Measurements from ENCODE around the gene STARD10.

The STARD10 gene

GRCh38 chr11:72704783-72705265 lies 89.0 kb downstream of the STARD10 start:
- no peak for DNase-seq (ENCODE audit: low read depth)
- TF ChIP-seq, protein P1, sequence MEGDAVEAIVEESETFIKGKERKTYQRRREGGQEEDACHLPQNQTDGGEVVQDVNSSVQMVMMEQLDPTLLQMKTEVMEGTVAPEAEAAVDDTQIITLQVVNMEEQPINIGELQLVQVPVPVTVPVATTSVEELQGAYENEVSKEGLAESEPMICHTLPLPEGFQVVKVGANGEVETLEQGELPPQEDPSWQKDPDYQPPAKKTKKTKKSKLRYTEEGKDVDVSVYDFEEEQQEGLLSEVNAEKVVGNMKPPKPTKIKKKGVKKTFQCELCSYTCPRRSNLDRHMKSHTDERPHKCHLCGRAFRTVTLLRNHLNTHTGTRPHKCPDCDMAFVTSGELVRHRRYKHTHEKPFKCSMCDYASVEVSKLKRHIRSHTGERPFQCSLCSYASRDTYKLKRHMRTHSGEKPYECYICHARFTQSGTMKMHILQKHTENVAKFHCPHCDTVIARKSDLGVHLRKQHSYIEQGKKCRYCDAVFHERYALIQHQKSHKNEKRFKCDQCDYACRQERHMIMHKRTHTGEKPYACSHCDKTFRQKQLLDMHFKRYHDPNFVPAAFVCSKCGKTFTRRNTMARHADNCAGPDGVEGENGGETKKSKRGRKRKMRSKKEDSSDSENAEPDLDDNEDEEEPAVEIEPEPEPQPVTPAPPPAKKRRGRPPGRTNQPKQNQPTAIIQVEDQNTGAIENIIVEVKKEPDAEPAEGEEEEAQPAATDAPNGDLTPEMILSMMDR (IDR thresholded peaks at IDR 0.05; ENCODE audit: low read depth, low read length, missing control alignments): no peak
- no peak overlapping the region for H3K4me3 ChIP-seq (ENCODE audit: low read depth, low read length)
